CD4-positive, alpha-beta memory T cell (primary cell): ENCODE measurements around the gene SESN1. TPM values are rescaled to one million over a fixed set of nuclear protein-coding genes. Genes with fewer than 3 reads are reported as not detected.

Experiments used
- CTCF ChIA-PET: fragments of 350-600 bp; sonication (Branson Sonifier 250); formaldehyde crosslinking; loops from one replicate; lab custom pipeline; 2021; ENCODE audit warnings: inconsistent platforms; ENCODE audit not compliant: partially characterized antibody; lab: Charles Lee
- POLR2A ChIA-PET: fragments of 350-600 bp; sonication (Branson Sonifier 250); formaldehyde crosslinking; loops from one replicate; lab custom pipeline; 2021; ENCODE audit not compliant: partially characterized antibody; lab: Charles Lee
- DNase-seq, 5 donors: peaks; one replicate each; pipeline versions ENCODE4 v3.0.0 to v3.0.0-alpha.2; 2020 to 2022; ENCODE audit warnings: mixed read lengths in 1 of 5
- H3K27ac ChIP-seq: one replicate; pipeline ENCODE4 v1.7.0; 2013; ENCODE audit warnings: low read depth, low read length
- H3K27me3 ChIP-seq: 2 replicates; pipeline ENCODE4 v1.7.0; 2013; ENCODE audit warnings: mild to moderate bottlenecking, low read length, moderate library complexity; ENCODE audit not compliant: insufficient read depth
- H3K36me3 ChIP-seq: 2 replicates; pipeline ENCODE4 v1.7.0; 2013; ENCODE audit warnings: mild to moderate bottlenecking, low read length, moderate library complexity; ENCODE audit not compliant: insufficient read depth
- H3K4me1 ChIP-seq: 2 replicates; pipeline ENCODE4 v1.7.0; 2013; ENCODE audit warnings: mild to moderate bottlenecking, low read length, moderate library complexity; ENCODE audit not compliant: insufficient read depth
- H3K4me3 ChIP-seq, 2 donors: one replicate each; pipeline ENCODE4 v1.7.0; 2013; ENCODE audit warnings: low read length in 2 of 2, mild to moderate bottlenecking in 1 of 2
- H3K9me3 ChIP-seq, 2 donors: one replicate each; pipeline ENCODE4 v1.7.0; 2013; ENCODE audit warnings: low read length in 2 of 2, control low read depth in 1 of 2; ENCODE audit not compliant: control insufficient read depth in 1 of 2
- H3K27ac Mint-ChIP-seq, 7 donors: one replicate each; pipeline ENCODE4 v1.8.0; 2020 to 2021; ENCODE audit warnings: mixed read lengths in 7 of 7, mild to moderate bottlenecking in 6 of 7, inconsistent platforms in 3 of 7, moderate library complexity in 3 of 7
- H3K27me3 Mint-ChIP-seq, 2 donors: one replicate each; pipeline ENCODE4 v1.8.0; 2020 to 2021; ENCODE audit warnings: mixed read lengths in 2 of 2
- H3K36me3 Mint-ChIP-seq, 2 donors: one replicate each; pipeline ENCODE4 v1.8.0; 2020 to 2021; ENCODE audit warnings: mixed read lengths in 2 of 2, inconsistent platforms in 1 of 2, mild to moderate bottlenecking in 1 of 2
- H3K4me1 Mint-ChIP-seq, 4 donors: one replicate each; pipeline ENCODE4 v1.8.0; 2020 to 2021; ENCODE audit warnings: mixed read lengths in 4 of 4, mild to moderate bottlenecking in 1 of 4
- H3K4me3 Mint-ChIP-seq, 8 donors: one replicate each; pipeline ENCODE4 v1.8.0; 2020 to 2021; ENCODE audit warnings: mixed read lengths in 8 of 8, mild to moderate bottlenecking in 7 of 8, moderate library complexity in 6 of 8, inconsistent platforms in 3 of 8
- H3K9me3 Mint-ChIP-seq, 8 donors: one replicate each; pipeline ENCODE4 v1.8.0; 2020 to 2021; ENCODE audit warnings: mixed read lengths in 8 of 8, mild to moderate bottlenecking in 5 of 8, inconsistent platforms in 3 of 8, moderate library complexity in 1 of 8
- intact Hi-C: fragments of 100-400 bp; cut with micrococcal nuclease; formaldehyde crosslinking; loops from one replicate; pipeline ENCODE4 v1.15.1; 2023
- polyA plus RNA-seq, 2 donors: library from polyadenylated mRNA; unstranded; fragments of 300-500 nt; fragmentation: Illumina TruSeq; gene quantifications; one replicate each; pipeline ENCODE4 v1.2.3, GENCODE V29; 2021
- total RNA-seq, 2 experiments: library from RNA; stranded (reverse); gene quantifications; one replicate each; pipeline ENCODE4 v1.2.3, GENCODE V29; 2021

The SESN1 gene
- total and polyA plus RNA-seq, 4 experiments from 2014 or later: 37.0 to 51.7 (median 46.5) TPM

DNA sequence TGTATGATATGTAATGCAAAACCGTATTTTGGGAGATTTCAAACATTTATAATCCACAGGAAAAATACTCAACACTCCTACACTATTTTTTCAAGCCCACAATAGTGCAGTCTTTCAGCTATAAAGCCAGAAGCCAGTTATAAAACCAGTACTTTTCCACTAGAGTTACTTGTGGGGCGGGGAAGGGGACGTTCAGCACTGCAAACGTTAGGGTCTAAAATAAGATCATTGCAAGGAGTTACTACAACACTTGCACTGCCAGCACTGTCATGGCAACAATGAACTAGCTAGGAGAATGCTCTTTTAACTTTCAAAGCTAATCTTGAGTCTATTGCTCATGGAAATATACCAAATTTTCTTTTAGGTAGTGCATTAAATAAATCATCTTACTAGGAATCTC, 14.7 kb downstream of the SESN1 start:
- no peaks in the 10 kb centered on the region for H3K27me3 ChIP-seq
- CTCF ChIA-PET: interaction anchor here (1.3 to 2.2 kb wide), 2 partner anchors 15 to 538 kb away, joined by 5 to 10 read pairs; partner anchors contain the start of genes CEP57L1 and SESN1
- POLR2A ChIA-PET: interaction anchor here (1.2 kb wide), 1 partner anchor 15 kb away, joined by 4 read pairs; the partner anchor contains the start of genes CEP57L1 and SESN1
- Mint-ChIP-seq H3K36me3 (peaks cover 0 to 1% of the 10 kb centered on the region in 2 donors), H3K4me1 (peaks cover 0 to 8% (median 5%) of the 10 kb centered on the region in 4 donors), H3K9me3 (no peaks in the 10 kb centered on the region), H3K4me3 (no peak overlapping the region), H3K27ac (no peak overlapping the region), H3K27me3 (no peaks in the 10 kb centered on the region)
- no peak for DNase-seq
- H3K4me3 ChIP-seq: no peak overlapping the region
- no peak overlapping the region for H3K27ac ChIP-seq
- H3K9me3 ChIP-seq: no peaks in the 10 kb centered on the region
- intact Hi-C loops: loop anchor here (10.0 kb wide), 1 partner anchor 405 kb away; no protein-coding TSS in a partner anchor
- no peaks in the 10 kb centered on the region for H3K36me3 ChIP-seq
- H3K4me1 ChIP-seq: peaks cover 6% of the 10 kb centered on the region

GRCh38 chr6:109076377-109076776, 18.3 kb downstream of the SESN1 start:
- POLR2A ChIA-PET: interaction anchor here (4.7 kb wide), 1 partner anchor 18 kb away, joined by 17 read pairs; the partner anchor contains the start of genes CEP57L1 and SESN1
- no peaks in the 10 kb centered on the region for H3K27me3 ChIP-seq

GRCh38 chr6:109075934-109076333, 18.7 kb downstream of the SESN1 start:
- peaks cover 17 to 28% (median 21%) of the 10 kb centered on the region in 4 donors for H3K4me1 Mint-ChIP-seq
- Histone ChIP-seq H3K4me1 (peaks cover 31% of the 10 kb centered on the region), H3K4me3 (no peak overlapping the region), H3K36me3 (no peaks in the 10 kb centered on the region), H3K9me3 (no peaks in the 10 kb centered on the region), H3K27ac (no peak overlapping the region), H3K27me3 (no peaks in the 10 kb centered on the region)
- H3K36me3 Mint-ChIP-seq: no peaks in the 10 kb centered on the region
- intact Hi-C loops: loop anchor here (10.0 kb wide), 1 partner anchor 401 kb away; no protein-coding TSS in a partner anchor
- no peak overlapping the region for H3K4me3 Mint-ChIP-seq
- DNase-seq: no peak
- H3K27ac Mint-ChIP-seq: peak overlapping the region in 3 of 7 donors; percentile 43 to 67 (median 55)
- ChIA-PET CTCF (interaction anchor here (0.9 to 9.0 kb wide), 7 partner anchors 9 to 533 kb away, joined by 3 to 219 read pairs (median 4); no protein-coding TSS in a partner anchor), POLR2A (interaction anchor here (4.7 kb wide), 1 partner anchor 19 kb away, joined by 17 read pairs; the partner anchor contains the start of genes CEP57L1 and SESN1)
- no peaks in the 10 kb centered on the region for H3K27me3 Mint-ChIP-seq
- H3K9me3 Mint-ChIP-seq: no peaks in the 10 kb centered on the region

More at GRCh38 chr6:109076377-109076776, 18.3 kb downstream of the SESN1 start:
- Mint-ChIP-seq H3K4me3 (no peak overlapping the region), H3K9me3 (no peaks in the 10 kb centered on the region), H3K4me1 (peaks cover 13 to 24% (median 16%) of the 10 kb centered on the region in 4 donors), H3K27me3 (no peaks in the 10 kb centered on the region), H3K36me3 (no peaks in the 10 kb centered on the region), H3K27ac (peak overlapping the region in 1 of 7 donors; percentile 24)
- no peaks in the 10 kb centered on the region for H3K9me3 ChIP-seq
- intact Hi-C loops: loop anchor here (10.0 kb wide), 1 partner anchor 402 kb away; no protein-coding TSS in a partner anchor
- CTCF ChIA-PET: interaction anchor here (0.9 to 9.0 kb wide), 2 partner anchors 162 to 533 kb away, joined by 3 to 219 read pairs; no protein-coding TSS in a partner anchor
- peaks cover 26% of the 10 kb centered on the region for H3K4me1 ChIP-seq
- no peak overlapping the region for H3K27ac ChIP-seq
- DNase-seq: no peak
- no peaks in the 10 kb centered on the region for H3K36me3 ChIP-seq
- no peak overlapping the region for H3K4me3 ChIP-seq

DNA sequence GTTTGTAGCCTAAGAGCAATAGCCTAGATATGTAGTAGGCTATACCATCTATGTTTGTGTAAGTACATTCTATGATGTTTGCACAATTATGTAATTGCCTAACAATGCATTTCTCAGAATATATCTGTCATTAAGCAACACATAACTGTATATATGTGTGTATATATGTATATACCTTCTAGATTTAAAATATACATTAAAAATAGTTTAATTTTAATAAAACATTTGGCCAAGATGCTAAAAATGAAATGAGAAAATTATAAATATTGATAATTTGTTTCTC, 20.6 kb downstream of the SESN1 start:
- H3K4me3 Mint-ChIP-seq: no peak overlapping the region
- POLR2A ChIA-PET: interaction anchor here (2.0 to 5.4 kb wide), 4 partner anchors 10 to 515 kb away, joined by 5 to 44 read pairs (median 28); partner anchors contain the start of genes CEP57L1, FOXO3 and SESN1

DNA sequence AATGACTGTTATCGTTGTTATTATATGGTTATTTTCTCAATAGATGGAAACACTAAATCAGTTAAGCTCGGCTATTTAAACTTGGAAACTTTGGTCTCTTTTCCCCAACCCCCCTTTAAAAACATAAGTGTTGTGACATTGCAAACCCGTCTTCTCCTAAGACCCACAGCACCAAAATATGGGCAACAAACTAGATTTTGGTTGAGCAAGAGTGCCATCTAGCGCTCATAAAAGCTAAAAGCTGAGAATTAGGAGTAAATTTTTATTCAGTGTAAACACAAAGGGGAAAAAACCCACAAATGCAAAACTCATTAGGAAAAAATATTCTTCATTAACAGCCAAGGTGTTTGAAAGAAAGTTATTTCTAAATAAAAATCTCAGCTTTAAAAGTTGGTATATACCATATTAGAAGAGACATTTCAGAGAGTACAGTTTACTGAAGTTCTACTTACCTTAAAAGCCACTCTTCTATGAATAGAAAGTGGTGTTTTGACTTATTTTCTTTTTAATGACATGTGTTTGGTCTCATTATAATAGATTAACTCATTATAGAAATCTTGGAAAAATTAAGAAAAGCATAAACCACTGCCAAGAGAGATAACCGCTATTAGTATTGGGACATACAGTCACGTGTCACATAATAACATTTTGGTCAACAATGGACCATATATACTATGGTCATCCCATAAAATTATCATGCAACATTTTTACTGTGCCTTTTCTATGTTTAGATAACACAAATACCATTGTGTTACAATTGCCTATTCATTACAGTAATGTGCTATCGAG, 21.1 kb downstream of the SESN1 start:
- H3K27ac Mint-ChIP-seq: peak overlapping the region in 4 of 7 donors; percentile 1 to 72 (median 34)
- POLR2A ChIA-PET: interaction anchor here (0.9 to 5.4 kb wide), 10 partner anchors 10 to 532 kb away, joined by 3 to 58 read pairs (median 16); partner anchors contain the start of genes CEP57L1, FOXO3 and SESN1
- intact Hi-C loops: loop anchor here (1.0 to 10.0 kb wide), 8 partner anchors 64 to 531 kb away; no protein-coding TSS in a partner anchor
- Histone ChIP-seq H3K9me3 (no peaks in the 10 kb centered on the region), H3K27ac (no peak overlapping the region), H3K36me3 (no peaks in the 10 kb centered on the region), H3K27me3 (no peaks in the 10 kb centered on the region), H3K4me1 (peaks cover 34% of the 10 kb centered on the region), H3K4me3 (no peak overlapping the region)
- CTCF ChIA-PET: interaction anchor here (0.7 to 9.0 kb wide), 45 partner anchors 10 to 554 kb away, joined by 3 to 219 read pairs (median 6); partner anchors contain the start of genes ARMC2 and CD164
- peak overlapping the region in 6 of 8 donors; percentile 20 to 71 (median 51) for H3K4me3 Mint-ChIP-seq
- DNase-seq: peak; percentile 67 to 74 (median 71)
- peaks cover 24 to 39% (median 34%) of the 10 kb centered on the region in 4 donors for H3K4me1 Mint-ChIP-seq
- no peaks in the 10 kb centered on the region for H3K36me3 Mint-ChIP-seq
- H3K27me3 Mint-ChIP-seq: no peaks in the 10 kb centered on the region
- no peaks in the 10 kb centered on the region for H3K9me3 Mint-ChIP-seq

More for the DNA sequence above, 20.6 kb downstream of the SESN1 start:
- H3K27ac Mint-ChIP-seq: no peak overlapping the region
- no peaks in the 10 kb centered on the region for H3K36me3 ChIP-seq
- CTCF ChIA-PET: interaction anchor here (0.8 to 9.0 kb wide), 27 partner anchors 10 to 531 kb away, joined by 3 to 219 read pairs (median 8); partner anchors contain the start of genes ARMC2 and CD164
- peaks cover 24 to 37% (median 32%) of the 10 kb centered on the region in 4 donors for H3K4me1 Mint-ChIP-seq
- H3K9me3 ChIP-seq: no peaks in the 10 kb centered on the region
- intact Hi-C loops: loop anchor here (5.0 to 10.0 kb wide), 2 partner anchors 399 to 517 kb away; no protein-coding TSS in a partner anchor
- H3K27me3 Mint-ChIP-seq: no peaks in the 10 kb centered on the region
- H3K36me3 Mint-ChIP-seq: no peaks in the 10 kb centered on the region
- no peak for DNase-seq
- H3K27me3 ChIP-seq: no peaks in the 10 kb centered on the region
- peaks cover 34% of the 10 kb centered on the region for H3K4me1 ChIP-seq
- H3K27ac ChIP-seq: no peak overlapping the region
- H3K4me3 ChIP-seq: no peak overlapping the region
- no peaks in the 10 kb centered on the region for H3K9me3 Mint-ChIP-seq

DNA sequence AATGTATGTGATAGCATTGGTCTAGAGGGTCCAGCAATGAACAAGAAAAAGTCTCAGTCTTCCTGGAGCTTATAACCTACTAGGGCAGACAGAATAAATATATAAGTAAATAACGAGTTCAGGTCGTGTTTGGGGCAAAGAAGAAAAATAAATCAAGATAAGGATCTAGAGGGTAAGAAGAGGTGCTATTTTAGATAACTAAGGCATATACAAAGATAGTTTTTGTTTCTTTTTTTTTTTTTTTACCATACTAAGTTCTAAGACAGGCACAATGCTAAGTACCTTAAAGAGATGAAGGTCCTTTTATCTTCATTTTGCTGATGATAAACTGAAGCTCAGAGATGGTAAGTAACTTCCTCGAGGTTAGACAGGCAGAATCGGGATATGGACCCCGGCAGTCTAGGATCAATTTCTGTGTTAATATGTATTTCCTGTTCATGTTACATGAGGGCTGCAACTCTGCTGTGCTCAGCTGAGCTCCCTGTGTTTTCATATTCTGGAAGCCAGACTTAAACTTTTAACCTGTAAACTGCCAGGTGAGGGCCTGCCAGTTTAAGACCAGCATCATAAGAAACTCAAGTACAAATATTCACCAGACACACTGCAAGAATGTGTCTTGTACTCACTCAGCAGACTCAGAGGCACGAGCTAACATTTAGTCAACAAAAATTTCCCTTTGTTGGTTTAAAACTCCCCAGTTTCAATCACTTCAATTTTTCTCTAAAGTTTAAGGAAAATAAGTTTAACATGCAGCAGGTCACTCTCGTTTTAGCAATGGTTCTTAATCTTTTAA, 23.3 kb downstream of the SESN1 start:
- Histone ChIP-seq H3K36me3 (no peaks in the 10 kb centered on the region), H3K4me3 (peak overlapping the region in 1 of 2 donors; percentile 13), H3K27me3 (no peaks in the 10 kb centered on the region), H3K4me1 (peaks cover 36% of the 10 kb centered on the region), H3K27ac (peak overlapping the region; percentile 49), H3K9me3 (no peaks in the 10 kb centered on the region)
- Mint-ChIP-seq H3K36me3 (no peaks in the 10 kb centered on the region), H3K4me3 (peak overlapping the region; percentile 63 to 86 (median 80)), H3K4me1 (peaks cover 31 to 58% (median 43%) of the 10 kb centered on the region in 4 donors), H3K27me3 (no peaks in the 10 kb centered on the region), H3K9me3 (no peaks in the 10 kb centered on the region), H3K27ac (peak overlapping the region; percentile 51 to 89 (median 77))
- intact Hi-C loops: loop anchor here (5.0 to 10.0 kb wide), 2 partner anchors 397 to 514 kb away; no protein-coding TSS in a partner anchor
- ChIA-PET CTCF (interaction anchor here (0.6 to 9.0 kb wide), 31 partner anchors 9 to 1021 kb away, joined by 3 to 219 read pairs (median 6); partner anchors contain the start of genes ARMC2 and CD164), POLR2A (interaction anchor here (0.6 to 5.4 kb wide), 18 partner anchors 11 to 530 kb away, joined by 3 to 58 read pairs (median 4); partner anchors contain the start of genes ARMC2, CD164, CEP57L1 and FOXO3)
- DNase-seq: no peak
